GM23338 (cell line): ENCODE results near the gene PODN. TPM values are rescaled to one million over a fixed set of nuclear protein-coding genes. Genes with fewer than 3 reads are reported as not detected.

ENCODE experiments used
- ATAC-seq: fragments of 200-7000 bp; cut with Tn5 transposase; 3 replicates; pipeline ENCODE4 v1.9.1; 2020
- DNase-seq: peaks from one replicate; pipeline ENCODE4 v3.0.0-alpha.2; 2015; ENCODE audit warnings: low spot score
- H2AFZ ChIP-seq: fragments of 200-600 bp; sonication (generic); 2 replicates; pipeline ENCODE4 v1.8.0; 2016; ENCODE audit warnings: antibody characterized with exemption, mild to moderate bottlenecking, moderate library complexity
- H3F3A ChIP-seq: fragments of 200-600 bp; sonication (generic); replicated peaks from 2 replicates; pipeline ENCODE4 v1.8.0; 2017; ENCODE audit warnings: antibody characterized with exemption, mixed run types, low read depth
- H3K27ac ChIP-seq: fragments of 200-600 bp; sonication (generic); 2 replicates; pipeline ENCODE4 v1.6.1; 2016; ENCODE audit warnings: low read depth
- H3K27me3 ChIP-seq: fragments of 200-600 bp; sonication (generic); 2 replicates; pipeline ENCODE4 v1.8.0; 2016; ENCODE audit warnings: mild to moderate bottlenecking, mixed run types, moderate library complexity; ENCODE audit not compliant: insufficient read depth
- H3K36me3 ChIP-seq: fragments of 200-600 bp; sonication (generic); 2 replicates; pipeline ENCODE4 v1.8.0; 2016; ENCODE audit warnings: mild to moderate bottlenecking; ENCODE audit not compliant: insufficient read depth
- H3K4me1 ChIP-seq: fragments of 200-600 bp; sonication (generic); 2 replicates; pipeline ENCODE4 v1.8.0; 2016; ENCODE audit warnings: mild to moderate bottlenecking, moderate library complexity; ENCODE audit not compliant: insufficient read depth
- H3K4me2 ChIP-seq: fragments of 200-600 bp; sonication (generic); 2 replicates; pipeline ENCODE4 v1.7.1; 2017; ENCODE audit warnings: mixed run types
- H3K4me3 ChIP-seq: fragments of 200-600 bp; sonication (generic); 2 replicates; pipeline ENCODE4 v1.6.1; 2016; ENCODE audit warnings: mixed run types
- H3K79me2 ChIP-seq: fragments of 200-600 bp; sonication (generic); replicated peaks from 2 replicates; pipeline ENCODE4 v1.8.0; 2017; ENCODE audit warnings: mild to moderate bottlenecking; ENCODE audit not compliant: insufficient read depth
- H3K9me2 ChIP-seq: fragments of 200-600 bp; sonication (generic); 2 replicates; pipeline ENCODE4 v1.8.0; 2017; ENCODE audit not compliant: insufficient read depth
- H4K20me1 ChIP-seq: fragments of 200-600 bp; sonication (generic); replicated peaks from 2 replicates; pipeline ENCODE4 v1.8.0; 2017; ENCODE audit warnings: mild to moderate bottlenecking; ENCODE audit not compliant: insufficient read depth
- H3K27ac Mint-ChIP-seq: 2 replicates; pipeline ENCODE4 v1.8.0; 2020; ENCODE audit warnings: inconsistent platforms, mild to moderate bottlenecking, moderate library complexity, mixed read lengths
- H3K27me3 Mint-ChIP-seq: 3 replicates; pipeline ENCODE4 v1.8.0; 2022; ENCODE audit warnings: low read depth, mild to moderate bottlenecking, moderate library complexity, mixed read lengths, inconsistent platforms; ENCODE audit not compliant: insufficient read depth, poor library complexity
- H3K36me3 Mint-ChIP-seq: 3 replicates; pipeline ENCODE4 v1.8.0; 2021; ENCODE audit warnings: low read depth, mild to moderate bottlenecking, inconsistent platforms, moderate library complexity, mixed read lengths
- H3K4me1 Mint-ChIP-seq: 3 replicates; pipeline ENCODE4 v1.8.0; 2020; ENCODE audit warnings: mild to moderate bottlenecking, inconsistent platforms, mixed read lengths
- H3K4me3 Mint-ChIP-seq: 3 replicates; pipeline ENCODE4 v1.8.0; 2021; ENCODE audit warnings: moderate library complexity, mild to moderate bottlenecking, inconsistent platforms, mixed read lengths
- H3K9me3 Mint-ChIP-seq: 3 replicates; pipeline ENCODE4 v1.8.0; 2020; ENCODE audit warnings: moderate library complexity, mild to moderate bottlenecking, inconsistent platforms, mixed read lengths
- CREB1 ChIP-seq: fragments of 250-450 bp; sonication (Bioruptor Pico); IDR thresholded peaks from 2 replicates; pipeline ENCODE4 v1.5.0; 2020; ENCODE audit warnings: low read depth, mild to moderate bottlenecking, moderate library complexity
- CTCF ChIP-seq, 2 experiments: fragments of 200-600 bp in 1 of 2; sonication (generic) in 1 of 2; conservative IDR thresholded peaks; 2 replicates each; pipeline versions ENCODE4 v1.5.1 to v1.6.1; 2016 to 2017; ENCODE audit warnings: antibody characterized with exemption in 2 of 2, low read depth in 2 of 2, mild to moderate bottlenecking in 2 of 2, moderate library complexity in 1 of 2
- EZH2 ChIP-seq: fragments of 200-600 bp; sonication (generic); IDR thresholded peaks from one replicate; pipeline ENCODE4 v1.8.0; 2017; ENCODE audit warnings: antibody characterized with exemption, mild to moderate bottlenecking, low read depth; ENCODE audit not compliant: unreplicated experiment
- EZH2phosphoT487 ChIP-seq: fragments of 200-600 bp; sonication (generic); IDR thresholded peaks from one replicate; pipeline ENCODE4 v1.8.1; 2018; ENCODE audit warnings: antibody characterized with exemption; ENCODE audit not compliant: unreplicated experiment
- POLR2AphosphoS5 ChIP-seq: IDR thresholded peaks from 2 replicates; pipeline ENCODE4 v1.6.1; 2016; ENCODE audit warnings: antibody characterized with exemption, low read depth
- REST ChIP-seq: IDR thresholded peaks from one replicate; pipeline ENCODE4 v1.6.1; 2018; ENCODE audit warnings: antibody characterized with exemption; ENCODE audit not compliant: unreplicated experiment
- ZNF114 ChIP-seq: fragments of 250-450 bp; sonication (Bioruptor Pico); IDR thresholded peaks from 2 replicates; pipeline ENCODE4 v1.5.0; 2020; ENCODE audit warnings: mild to moderate bottlenecking, moderate library complexity
- ZNF331 ChIP-seq: fragments of 250-450 bp; sonication (Bioruptor Pico); IDR thresholded peaks from 2 replicates; pipeline ENCODE4 v1.5.0; 2020; ENCODE audit warnings: low read depth, mild to moderate bottlenecking, moderate library complexity
- ZNF462 ChIP-seq: fragments of 250-450 bp; sonication (Bioruptor Pico); IDR thresholded peaks from 2 replicates; pipeline ENCODE4 v1.5.0; 2020; ENCODE audit warnings: mild to moderate bottlenecking, moderate library complexity
- polyA plus RNA-seq: library from polyadenylated mRNA; unstranded; fragments of >200 nt; fragmentation: Nextera tagmentation; extraction: Ambion mirVana; gene quantifications from 2 replicates; pipeline ENCODE4 v1.2.1, GENCODE V29; 2016
- total RNA-seq: library from RNA; depleted of rRNA; stranded (reverse); fragments of >200 nt; shearing (Covaris generic); gene quantifications from 2 replicates; pipeline ENCODE4 v1.2.3, GENCODE V29; 2014

Gene PODN
- total and polyA plus RNA-seq, 2 experiments from 2014 or later, result 0.16 to 0.24 TPM

- Mint-ChIP-seq H3K9me3 (no peaks in the 10 kb centered on the region), H3K27me3 (peaks cover 5% of the 10 kb centered on the region), H3K36me3 (no peaks in the 10 kb centered on the region), H3K4me3 (no peak overlapping the region), H3K4me1 (peaks cover 2% of the 10 kb centered on the region; the same call in 2 of the 3 replicates), H3K27ac (no peak overlapping the region)
- Histone ChIP-seq H3K27me3 (no peaks in the 10 kb centered on the region), H3K36me3 (no peaks in the 10 kb centered on the region), H3K27ac (no peak overlapping the region), H3K4me2 (no peak overlapping the region), H3F3A (no peaks in the 10 kb centered on the region), H3K4me1 (no peaks in the 10 kb centered on the region), H3K9me2 (no peaks in the 10 kb centered on the region), H3K4me3 (no peak overlapping the region), H4K20me1 (no peaks in the 10 kb centered on the region), H3K79me2 (no peaks in the 10 kb centered on the region), H2AFZ (no peak overlapping the region)
- DNase-seq (no peak), ATAC-seq (no peak)
- TF ChIP-seq POLR2AphosphoS5 (no peak), REST (no peak), ZNF462 (CRISPR knock-in tag) (no peak), EZH2 (no peak), ZNF331 (CRISPR knock-in tag) (no peak), CREB1 (CRISPR knock-in tag) (no peak), CTCF (conservative IDR thresholded peaks at IDR 0.05; ENCODE audit: low read depth in 2 of 2) (no peak), EZH2phosphoT487 (no peak), ZNF114 (CRISPR knock-in tag) (no peak)
Observed at GRCh38 chr1:53070621-53071020, 8.6 kb downstream of the PODN start.
